ENCODE results near the gene TMED4. TPM values are rescaled to one million over a fixed set of nuclear protein-coding genes. Genes with fewer than 3 reads are reported as not detected.
A peak's percentile ranks its signal among the peaks of the same experiment; 100 is the strongest.

The TMED4 gene
- total RNA-seq, 4 donors from 2014 or later = 80.9 to 319 (median 262) TPM

DNA sequence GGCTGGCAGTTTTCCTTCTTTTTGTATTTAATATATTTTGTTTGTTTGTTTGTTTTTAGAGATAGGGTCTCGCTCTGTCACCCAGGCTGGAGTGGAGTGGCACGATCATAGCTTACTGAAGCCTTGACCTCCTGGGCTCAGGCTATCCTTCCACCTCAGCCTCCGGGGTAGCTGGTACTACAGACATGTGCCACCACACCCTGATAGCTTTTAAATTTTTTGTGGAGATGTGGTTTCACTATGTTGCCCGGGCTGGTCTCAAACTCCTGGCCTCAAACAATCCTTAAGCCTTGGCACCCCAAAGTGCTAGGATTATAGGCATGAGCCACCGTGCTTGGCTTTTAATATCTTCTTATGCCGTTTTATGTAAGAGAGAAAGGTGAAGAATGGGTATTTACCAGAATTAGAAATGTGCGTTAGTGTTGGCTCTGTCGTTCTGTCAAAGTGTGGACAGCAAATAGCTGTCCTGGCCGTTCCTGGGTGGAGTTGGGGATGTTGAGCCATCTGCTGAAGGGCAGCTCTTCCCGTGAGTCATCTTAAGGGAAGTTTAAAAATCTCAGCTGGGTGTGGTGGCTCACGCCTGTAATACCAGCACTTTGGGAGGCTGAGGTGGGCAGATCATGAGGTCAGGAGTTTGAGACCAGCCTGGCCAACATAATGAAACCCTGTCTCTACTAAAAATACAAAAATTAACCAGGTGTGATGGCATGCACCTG, 39.2 kb upstream of the TMED4 start:
- H3K4me3 ChIP-seq = no peak overlapping the region
- H3K36me3 ChIP-seq = peaks cover 0 to 18% (median 0%) of the 10 kb centered on the region in 3 donors
- no peaks in the 10 kb centered on the region for H3K27me3 ChIP-seq
- no peak for TF ChIP-seq POLR2A (IDR thresholded peaks at IDR 0.05)
- TF ChIP-seq, protein P1, sequence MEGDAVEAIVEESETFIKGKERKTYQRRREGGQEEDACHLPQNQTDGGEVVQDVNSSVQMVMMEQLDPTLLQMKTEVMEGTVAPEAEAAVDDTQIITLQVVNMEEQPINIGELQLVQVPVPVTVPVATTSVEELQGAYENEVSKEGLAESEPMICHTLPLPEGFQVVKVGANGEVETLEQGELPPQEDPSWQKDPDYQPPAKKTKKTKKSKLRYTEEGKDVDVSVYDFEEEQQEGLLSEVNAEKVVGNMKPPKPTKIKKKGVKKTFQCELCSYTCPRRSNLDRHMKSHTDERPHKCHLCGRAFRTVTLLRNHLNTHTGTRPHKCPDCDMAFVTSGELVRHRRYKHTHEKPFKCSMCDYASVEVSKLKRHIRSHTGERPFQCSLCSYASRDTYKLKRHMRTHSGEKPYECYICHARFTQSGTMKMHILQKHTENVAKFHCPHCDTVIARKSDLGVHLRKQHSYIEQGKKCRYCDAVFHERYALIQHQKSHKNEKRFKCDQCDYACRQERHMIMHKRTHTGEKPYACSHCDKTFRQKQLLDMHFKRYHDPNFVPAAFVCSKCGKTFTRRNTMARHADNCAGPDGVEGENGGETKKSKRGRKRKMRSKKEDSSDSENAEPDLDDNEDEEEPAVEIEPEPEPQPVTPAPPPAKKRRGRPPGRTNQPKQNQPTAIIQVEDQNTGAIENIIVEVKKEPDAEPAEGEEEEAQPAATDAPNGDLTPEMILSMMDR (IDR thresholded peaks at IDR 0.05) = no peak
- DNase-seq = peak in 1 of 3 donors; percentile 72
- H3K9me3 ChIP-seq = no peaks in the 10 kb centered on the region
- H3K27ac ChIP-seq = peak overlapping the region in 2 of 4 donors; percentile 71 to 87
- H3K4me1 ChIP-seq = peaks cover 0 to 52% (median 12%) of the 10 kb centered on the region in 4 donors

DNA sequence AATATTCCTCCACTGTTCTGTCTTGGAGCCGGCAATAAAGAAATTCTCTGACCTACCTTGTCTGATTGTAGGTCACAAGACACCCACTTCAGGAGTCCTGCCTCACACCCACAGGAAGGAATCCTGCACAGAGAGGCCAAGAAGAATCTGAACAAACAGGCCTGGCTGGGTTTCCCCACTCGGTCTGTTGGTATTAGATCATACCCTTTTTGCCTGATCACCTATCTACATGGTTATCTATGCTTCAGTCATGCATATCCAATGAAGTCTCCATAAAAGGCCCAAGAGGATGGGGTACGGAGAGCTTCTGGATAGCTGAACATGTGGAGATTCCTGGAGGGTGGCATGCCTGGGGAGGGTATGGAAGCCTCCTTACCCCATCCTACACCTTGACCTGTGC, 36.7 kb upstream of the TMED4 start:
- Histone ChIP-seq H3K4me1 (peaks cover 0 to 68% (median 16%) of the 10 kb centered on the region in 4 donors), H3K27ac (peak overlapping the region in 2 of 4 donors; percentile 40 to 77), H3K4me3 (no peak overlapping the region), H3K9me3 (no peaks in the 10 kb centered on the region), H3K36me3 (no peaks in the 10 kb centered on the region), H3K27me3 (no peaks in the 10 kb centered on the region)
- DNase-seq = no peak
- TF ChIP-seq, protein P1 (IDR thresholded peaks at IDR 0.05) = no peak
- no peak for TF ChIP-seq POLR2A (IDR thresholded peaks at IDR 0.05)

DNA sequence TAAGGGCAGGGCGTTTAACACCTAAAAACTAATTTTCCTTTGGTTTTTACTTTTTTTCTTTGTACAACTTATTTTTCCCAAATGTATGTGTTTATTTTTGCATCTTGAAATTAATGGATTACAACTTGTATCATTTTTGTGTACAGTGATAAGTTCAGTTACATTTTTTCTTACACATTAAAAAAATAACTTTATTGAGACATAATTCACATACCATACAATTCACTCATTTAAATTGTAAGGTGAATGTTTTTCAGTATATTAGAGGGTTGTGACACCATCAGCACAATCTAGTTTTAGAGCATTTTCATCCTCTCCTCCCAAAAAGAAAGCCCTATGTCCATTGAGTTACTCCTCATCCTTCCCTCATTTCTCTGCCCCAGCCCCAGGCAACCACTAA, 36.0 kb upstream of the TMED4 start:
- no peaks in the 10 kb centered on the region for H3K27me3 ChIP-seq
- H3K4me3 ChIP-seq = no peak overlapping the region
- no peaks in the 10 kb centered on the region for H3K36me3 ChIP-seq
- TF ChIP-seq POLR2A (IDR thresholded peaks at IDR 0.05) = no peak
- peak overlapping the region in 2 of 4 donors; percentile 40 to 77 for H3K27ac ChIP-seq
- DNase-seq = no peak
- H3K9me3 ChIP-seq = no peaks in the 10 kb centered on the region
- H3K4me1 ChIP-seq = peaks cover 0 to 66% (median 13%) of the 10 kb centered on the region in 4 donors

DNA sequence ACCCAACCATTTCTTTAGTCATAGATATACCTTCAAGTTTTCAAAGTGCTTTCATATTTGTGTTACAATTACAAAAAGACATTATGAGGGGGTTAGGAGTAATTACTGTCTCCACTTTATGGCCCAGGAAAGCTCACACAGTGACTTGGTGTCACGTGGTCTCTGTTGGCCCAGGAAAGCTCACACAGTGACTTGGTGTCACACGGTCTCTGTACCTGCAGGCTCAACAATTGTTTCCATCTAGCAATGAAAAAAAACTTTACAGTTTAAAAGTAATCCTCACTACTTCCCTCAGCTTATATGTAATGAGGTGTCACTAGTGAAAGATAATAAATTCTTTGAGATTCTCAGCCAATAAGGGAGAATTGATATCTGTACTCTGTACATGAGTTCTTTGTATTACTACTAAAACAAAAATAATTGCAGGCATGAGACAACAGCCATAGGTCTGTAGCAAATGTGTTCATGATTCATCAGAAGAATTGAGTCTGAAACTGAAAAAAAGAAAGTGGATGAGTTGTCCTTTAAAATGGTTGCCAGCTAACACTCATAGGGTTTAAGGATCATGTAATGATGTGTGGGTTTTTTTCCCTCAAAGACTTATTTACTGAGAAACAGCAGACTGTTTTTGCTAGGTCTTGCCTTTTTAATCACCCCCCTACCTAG, 35.3 kb upstream of the TMED4 start:
- Histone ChIP-seq H3K4me3 (no peak overlapping the region), H3K9me3 (no peaks in the 10 kb centered on the region), H3K4me1 (peaks cover 0 to 60% (median 10%) of the 10 kb centered on the region in 4 donors), H3K36me3 (no peaks in the 10 kb centered on the region), H3K27me3 (no peaks in the 10 kb centered on the region), H3K27ac (peak overlapping the region in 2 of 4 donors; percentile 40 to 77)
- DNase-seq = peak in 1 of 3 donors; percentile 73
- TF ChIP-seq POLR2A (IDR thresholded peaks at IDR 0.05) = peak in 1 of 2 donors; percentile 28
- TF ChIP-seq, protein P1 (IDR thresholded peaks at IDR 0.05) = no peak

DNA sequence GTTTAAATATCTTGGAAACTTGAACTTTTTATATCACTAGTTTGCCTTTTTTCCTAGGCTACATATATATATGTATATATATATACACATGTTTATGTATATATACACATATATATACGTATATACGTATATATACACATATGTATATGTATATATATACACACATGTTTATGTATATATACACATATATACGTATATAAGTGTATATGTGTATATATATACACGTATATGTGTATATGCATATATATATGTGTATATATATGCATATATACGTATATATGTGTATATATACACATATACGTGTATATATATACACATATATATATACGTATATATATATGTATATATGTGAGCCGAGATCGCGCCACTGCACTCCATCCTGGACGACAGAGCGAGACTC, 34.5 kb upstream of the TMED4 start:
- no peaks in the 10 kb centered on the region for H3K36me3 ChIP-seq
- no peak for DNase-seq
- H3K9me3 ChIP-seq = no peaks in the 10 kb centered on the region
- H3K4me3 ChIP-seq = no peak overlapping the region
- TF ChIP-seq, protein P1 (IDR thresholded peaks at IDR 0.05) = no peak
- TF ChIP-seq POLR2A (IDR thresholded peaks at IDR 0.05) = no peak
- H3K27me3 ChIP-seq = no peaks in the 10 kb centered on the region
- H3K27ac ChIP-seq = peak overlapping the region in 1 of 4 donors; percentile 91
- peaks cover 0 to 52% (median 8%) of the 10 kb centered on the region in 4 donors for H3K4me1 ChIP-seq

DNA sequence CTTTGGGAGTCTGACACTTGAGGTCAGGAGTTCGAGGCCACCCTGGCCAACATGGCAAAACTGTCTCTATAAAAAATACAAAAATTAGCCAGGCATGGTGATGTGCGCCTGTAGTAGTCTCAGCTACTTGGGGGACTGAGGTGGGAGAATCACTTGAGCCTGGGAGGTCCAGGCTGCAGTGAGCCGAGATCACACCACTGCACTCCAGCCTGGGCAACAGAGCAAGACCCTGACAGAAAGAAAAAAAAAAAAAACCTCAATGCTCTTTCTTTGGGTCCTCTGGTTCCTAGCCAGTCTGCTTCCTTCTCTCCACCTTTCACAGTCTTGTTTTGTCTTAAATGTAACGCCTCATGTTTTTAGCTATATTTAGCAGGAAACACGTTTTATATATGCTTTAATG, 33.8 kb upstream of the TMED4 start:
- no peak overlapping the region for H3K4me3 ChIP-seq
- no peaks in the 10 kb centered on the region for H3K27me3 ChIP-seq
- H3K27ac ChIP-seq = peak overlapping the region; percentile 13 to 91 (median 48)
- no peak for TF ChIP-seq POLR2A (IDR thresholded peaks at IDR 0.05)
- TF ChIP-seq, protein P1 (IDR thresholded peaks at IDR 0.05) = no peak
- no peaks in the 10 kb centered on the region for H3K36me3 ChIP-seq
- no peaks in the 10 kb centered on the region for H3K9me3 ChIP-seq
- peaks cover 0 to 44% (median 8%) of the 10 kb centered on the region in 4 donors for H3K4me1 ChIP-seq
- no peak for DNase-seq

All from Peyer's patch (tissue), 4 donors.